HEK293T (cell line): ENCODE results near the gene PLCD4.

ENCODE experiments used
- ARNT ChIP-seq: fragments of 450-650 bp; IDR thresholded peaks from 2 replicates; pipeline ENCODE4 v1.6.1; 2017; ENCODE audit warnings: mild to moderate bottlenecking
- BHLHE40 ChIP-seq: fragments of 450-650 bp; IDR thresholded peaks from 2 replicates; pipeline ENCODE4 v1.6.1; 2016; ENCODE audit warnings: mild to moderate bottlenecking, moderate library complexity, borderline replicate concordance
- FOXA1 ChIP-seq: fragments of 450-650 bp; IDR thresholded peaks from 2 replicates; pipeline ENCODE4 v1.6.1; 2016; ENCODE audit warnings: mild to moderate bottlenecking
- FOXK2 ChIP-seq: fragments of 450-650 bp; IDR thresholded peaks from 2 replicates; pipeline ENCODE4 v1.6.1; 2016; ENCODE audit warnings: mild to moderate bottlenecking
- FOXM1 ChIP-seq: fragments of 450-650 bp; IDR thresholded peaks from 2 replicates; pipeline ENCODE4 v1.6.1; 2017; ENCODE audit warnings: mild to moderate bottlenecking, borderline replicate concordance
- HDGF ChIP-seq: fragments of 450-650 bp; IDR thresholded peaks from 2 replicates; pipeline ENCODE4 v1.6.1; 2017; ENCODE audit warnings: antibody characterized with exemption, borderline replicate concordance
- L3MBTL2 ChIP-seq: fragments of 450-650 bp; conservative IDR thresholded peaks from 2 replicates; pipeline ENCODE4 v1.6.1; 2016; ENCODE audit warnings: mild to moderate bottlenecking
- LEF1 ChIP-seq: fragments of 450-650 bp; IDR thresholded peaks from 2 replicates; pipeline ENCODE4 v1.6.1; 2017; ENCODE audit warnings: mild to moderate bottlenecking, borderline replicate concordance
- NFRKB ChIP-seq: fragments of 450-650 bp; IDR thresholded peaks from 2 replicates; pipeline ENCODE4 v1.6.1; 2016; ENCODE audit warnings: mild to moderate bottlenecking, moderate library complexity
- PKNOX1 ChIP-seq: fragments of 450-650 bp; IDR thresholded peaks from 2 replicates; pipeline ENCODE4 v1.6.1; 2016
- SP1 ChIP-seq: fragments of 450-650 bp; IDR thresholded peaks from 2 replicates; pipeline ENCODE4 v1.6.1; 2017
- SUZ12 ChIP-seq: fragments of 450-650 bp; IDR thresholded peaks from 2 replicates; pipeline ENCODE4 v1.6.1; 2016; ENCODE audit warnings: mild to moderate bottlenecking
- TARDBP ChIP-seq: fragments of 450-650 bp; IDR thresholded peaks from 2 replicates; pipeline ENCODE4 v1.6.1; 2016
- ZNF384 ChIP-seq: fragments of 450-650 bp; IDR thresholded peaks from 2 replicates; pipeline ENCODE4 v1.6.1; 2016

- TF ChIP-seq SUZ12 (no peak), FOXM1 (no peak), FOXA1 (no peak), BHLHE40 (no peak), FOXK2 (no peak), NFRKB (no peak), TARDBP (no peak), PKNOX1 (peak; percentile 35; the same call in 1 of the 2 replicates), SP1 (no peak), HDGF (no peak), ZNF384 (no peak), L3MBTL2 (no peak), LEF1 (no peak), ARNT (no peak)
Measured at GRCh38 chr2:218569661-218570500, 37.8 kb upstream of the PLCD4 start.
